Heart left ventricle (tissue), 16 donors: ENCODE data around the gene SP5. TPM values are rescaled to one million over a fixed set of nuclear protein-coding genes. Genes with fewer than 3 reads are reported as not detected.

Source experiments
- ATAC-seq, 4 donors: fragments of 200-7000 bp; cut with Tn5 transposase; one replicate each; pipeline ENCODE4 v1.9.1; 2020 to 2022; ENCODE audit warnings: moderate library complexity in 4 of 4, mild to moderate bottlenecking in 3 of 4, moderate number of reproducible peaks in 1 of 4
- DNase-seq, 5 donors: peaks; one replicate each; pipeline ENCODE4 v3.0.0-alpha.2; 2020
- H3K27ac ChIP-seq, 12 donors: fragments of 200-600 bp; sonication (generic) in 4 of 12; one replicate each; pipeline versions ENCODE4 v1.5.0 to v1.8.0; 2016 to 2022; ENCODE audit warnings: mild to moderate bottlenecking in 2 of 12
- H3K27me3 ChIP-seq, 9 donors: fragments of 200-600 bp; sonication (generic) in 2 of 9; one replicate each; pipeline versions ENCODE4 v1.5.1 to v1.8.0; 2016 to 2022; ENCODE audit warnings: mild to moderate bottlenecking in 3 of 9
- H3K36me3 ChIP-seq, 9 donors: fragments of 200-600 bp; sonication (generic) in 2 of 9; one replicate each; pipeline versions ENCODE4 v1.5.0 to v1.8.0; 2018 to 2022; ENCODE audit warnings: mild to moderate bottlenecking in 2 of 9
- H3K4me1 ChIP-seq, 12 donors: fragments of 200-600 bp; sonication (generic) in 4 of 12; one replicate each; pipeline versions ENCODE4 v1.5.0 to v1.8.0; 2016 to 2022; ENCODE audit warnings: mild to moderate bottlenecking in 3 of 12
- H3K4me3 ChIP-seq, 12 donors: fragments of 200-600 bp; sonication (generic) in 4 of 12; one replicate each; pipeline versions ENCODE4 v1.5.0 to v1.8.0; 2017 to 2022; ENCODE audit warnings: mild to moderate bottlenecking in 9 of 12, moderate library complexity in 4 of 12
- H3K9me3 ChIP-seq, 12 donors: fragments of 200-600 bp; sonication (generic) in 4 of 12; one replicate each; pipeline versions ENCODE4 v1.5.0 to v1.8.0; 2016 to 2022; ENCODE audit warnings: mild to moderate bottlenecking in 1 of 12
- CTCF ChIP-seq, 12 donors: fragments of 200-600 bp; sonication (generic) in 4 of 12; IDR thresholded peaks; one replicate each; pipeline versions ENCODE4 v1.5.0 to v1.8.0; 2018 to 2022; ENCODE audit warnings: antibody characterized with exemption in 12 of 12, mild to moderate bottlenecking in 5 of 12
- POLR2A ChIP-seq, 2 donors: fragments of 450-650 bp; IDR thresholded peaks; one replicate each; pipeline ENCODE4 v1.6.1; 2017; ENCODE audit warnings: antibody characterized with exemption in 2 of 2, mild to moderate bottlenecking in 2 of 2, moderate library complexity in 2 of 2
- WGBS, 4 donors: extraction: QIAGEN DNeasy Blood & Tissue Kit in 2 of 4; methylation state at CpG; one replicate each; pipeline versions ENCODE4 v1.1.5 to v1.1.7; 2013 to 2018; 5-methylcytosine and 5-hydroxymethylcytosine counted together
- intact Hi-C, 10 donors: fragments of 100-400 bp; cut with DNase I; formaldehyde crosslinking; loops; one replicate each; pipeline versions ENCODE4 v1.11.1 to v1.14.2; 2022
- polyA plus RNA-seq, 2 donors: library from polyadenylated mRNA; stranded (reverse); fragments of 200-250 nt; gene quantifications; one replicate each; pipeline ENCODE4 v1.2.3, GENCODE V29; 2013
- total RNA-seq, 9 donors: library from RNA; depleted of rRNA in 2 of 9; stranded (reverse); fragments of >200 nt in 2 of 9; fragmentation: NEBNext Ultra II Directional in 3 of 9; extraction: Animal tissue kit (Norgen Biotek cat#: 25700) in 3 of 9; gene quantifications; one replicate each; pipeline versions ENCODE4 v1.1.0 to v1.2.4, GENCODE V29; 2016 to 2023
- donor health status: ischemic (EF 13 %, LVEDD 7.1; RV severe dilation, severe dysfunction).
- donor health status: healthy with polysubstance abuse.
- donor health status: DM: no; HTN: yes; CAD: no.
- donor health status: DM: no; HTN: no; CAD: no.
- donor health status: ischemic (EF 25% LVEDD 6.9; RV normal size, moderate dysfunction).
- donor health status: ischemic (EF 25% LVEDD 5.7; RV mildly dilated, moderate dysfunction).
- donor health status: healthy.
- donor health status: DM: yes; HTN: yes; CAD: no.
- donor health status: ischemic (EF 35%, LVEDD 5.7; RV mildly dilated, moderate dysfunction).
- donor health status: nonischemic (EF 11% LVEDD 7.7; RV severe dilation, severe dysfunction).
- donor health status: DM: yes; HTN: yes; CAD: no.
- donor health status: PGD.
- donor health status: ischemic (EF 29% LVEDD 5.4; RV normal size, mild dysfunction).
- donor health status: nonischemic (EF 23%, LVEDD 6.1; RV moderate dilation, normal function).

The SP5 gene
- total and polyA plus RNA-seq, 11 donors, result 0.08 to 1.4 (median 0.23) TPM; not detected in 4

- 32 to 49% (median 44%) methylated on average over 1 of the region's 1 CpG for WGBS, 4 donors
- TF ChIP-seq POLR2A (IDR thresholded peaks at IDR 0.05) (no peak), CTCF (IDR thresholded peaks at IDR 0.05) (no peak)
- Histone ChIP-seq H3K27ac (no peak overlapping the region), H3K4me1 (no peaks in the 10 kb centered on the region), H3K36me3 (no peaks in the 10 kb centered on the region), H3K4me3 (no peak overlapping the region), H3K27me3 (peaks cover 0 to 13% (median 0%) of the 10 kb centered on the region in 9 donors), H3K9me3 (peaks cover 0 to 13% (median 0%) of the 10 kb centered on the region in 12 donors)
- ATAC-seq (no peak), DNase-seq (no peak)
- intact Hi-C loops, result no loop called here
These were observed 21.5 kb downstream of the SP5 start for GRCh38 chr2:170736628-170737027.

- WGBS, 4 donors, result 89 to 96% (median 94%) methylated on average over 2 of the region's 2 CpGs
- H3K27me3 ChIP-seq, result peaks cover 0 to 13% (median 2%) of the 10 kb centered on the region in 9 donors
- no peak for TF ChIP-seq POLR2A (IDR thresholded peaks at IDR 0.05)
- no peak for TF ChIP-seq CTCF (IDR thresholded peaks at IDR 0.05)
These were observed 22.3 kb downstream of the SP5 start for GRCh38 chr2:170737406-170737805.

GRCh38 chr2:170737821-170738220 lies 22.7 kb downstream of the SP5 start:
- H3K27me3 ChIP-seq, result peaks cover 0 to 13% (median 0%) of the 10 kb centered on the region in 9 donors
- ATAC-seq (no peak), DNase-seq (no peak)
- intact Hi-C loops, result no loop called here
- WGBS, 4 donors, result 74 to 80% (median 77%) methylated on average over 4 of the region's 4 CpGs
- H3K9me3 ChIP-seq, result peaks cover 0 to 13% (median 0%) of the 10 kb centered on the region in 12 donors
- H3K27ac ChIP-seq, result no peak overlapping the region
- no peaks in the 10 kb centered on the region for H3K4me1 ChIP-seq
- no peak overlapping the region for H3K4me3 ChIP-seq
- no peak for TF ChIP-seq CTCF (IDR thresholded peaks at IDR 0.05)
- no peak for TF ChIP-seq POLR2A (IDR thresholded peaks at IDR 0.05)
- H3K36me3 ChIP-seq, result no peaks in the 10 kb centered on the region

More at GRCh38 chr2:170737406-170737805, 22.3 kb downstream of the SP5 start:
- Histone ChIP-seq H3K4me3 (no peak overlapping the region), H3K36me3 (no peaks in the 10 kb centered on the region), H3K4me1 (no peaks in the 10 kb centered on the region), H3K27ac (no peak overlapping the region), H3K9me3 (peaks cover 0 to 13% (median 0%) of the 10 kb centered on the region in 12 donors)
- ATAC-seq (no peak), DNase-seq (no peak)
- intact Hi-C loops, result no loop called here

- Histone ChIP-seq H3K27me3 (peaks cover 0 to 21% (median 0%) of the 10 kb centered on the region in 9 donors), H3K27ac (no peak overlapping the region), H3K4me1 (no peaks in the 10 kb centered on the region), H3K4me3 (no peak overlapping the region), H3K36me3 (no peaks in the 10 kb centered on the region), H3K9me3 (peaks cover 0 to 13% (median 0%) of the 10 kb centered on the region in 12 donors)
- no peak for TF ChIP-seq POLR2A (IDR thresholded peaks at IDR 0.05)
- no peak for TF ChIP-seq CTCF (IDR thresholded peaks at IDR 0.05)
- 72 to 77% (median 74%) methylated on average over 3 of the region's 3 CpGs for WGBS, 4 donors
- no peak for DNase-seq
- intact Hi-C loops, result no loop called here
- no peak for ATAC-seq
These were observed 23.9 kb downstream of the SP5 start for GRCh38 chr2:170739048-170739447.
